Parathyroid adenoma (tissue), 2 donors: ENCODE data around the gene RTN4.
A peak's percentile ranks its signal among the peaks of the same experiment; 100 is the strongest.

ENCODE experiments used
- H2AFZ ChIP-seq: fragments of 300-600 bp; sonication (generic); one replicate; pipeline ENCODE4 v1.7.0; 2017; ENCODE audit warnings: antibody characterized with exemption, mild to moderate bottlenecking
- H3K27ac ChIP-seq: fragments of 300-600 bp; sonication (generic); one replicate; pipeline ENCODE4 v1.7.0; 2017
- H3K27me3 ChIP-seq: fragments of 300-600 bp; sonication (generic); one replicate; pipeline ENCODE4 v1.7.0; 2017; ENCODE audit warnings: low read length; ENCODE audit not compliant: control insufficient read depth, insufficient read depth
- H3K36me3 ChIP-seq: fragments of 300-600 bp; sonication (generic); one replicate; pipeline ENCODE4 v1.7.0; 2017; ENCODE audit warnings: low read length; ENCODE audit not compliant: control insufficient read depth, insufficient read depth
- H3K4me1 ChIP-seq: fragments of 300-600 bp; sonication (generic); one replicate; pipeline ENCODE4 v1.7.0; 2017; ENCODE audit warnings: control low read depth
- H3K4me2 ChIP-seq: fragments of 300-600 bp; sonication (generic); one replicate; pipeline ENCODE4 v1.7.0; 2017; ENCODE audit warnings: low read length
- H3K4me3 ChIP-seq: fragments of 300-600 bp; sonication (generic); one replicate; pipeline ENCODE4 v1.7.0; 2017; ENCODE audit warnings: low read depth, low read length
- H3K79me2 ChIP-seq: fragments of 300-600 bp; sonication (generic); one replicate; pipeline ENCODE4 v1.7.0; 2017; ENCODE audit warnings: control low read depth
- H3K9ac ChIP-seq: fragments of 300-600 bp; sonication (generic); one replicate; pipeline ENCODE4 v1.7.0; 2017; ENCODE audit warnings: mild to moderate bottlenecking
- H3K9me3 ChIP-seq: fragments of 300-600 bp; sonication (generic); one replicate; pipeline ENCODE4 v1.7.0; 2017; ENCODE audit warnings: low read length; ENCODE audit not compliant: control insufficient read depth
- CTCF ChIP-seq: fragments of 300-600 bp; sonication (generic); IDR thresholded peaks from one replicate; pipeline ENCODE4 v1.7.0; 2017; ENCODE audit warnings: antibody characterized with exemption, mild to moderate bottlenecking
- donor health status: primary hyperparathyroidism.

The RTN4 gene

GRCh38 chr2:54940723-54941122 is 109.5 kb downstream of the RTN4 start:
- no peak overlapping the region for H3K27ac ChIP-seq
- no peaks in the 10 kb centered on the region for H3K9me3 ChIP-seq
- TF ChIP-seq CTCF: no peak
- H2AFZ ChIP-seq: no peak overlapping the region
- no peak overlapping the region for H3K4me2 ChIP-seq
- no peaks in the 10 kb centered on the region for H3K36me3 ChIP-seq
- H3K4me1 ChIP-seq: no peaks in the 10 kb centered on the region
- H3K4me3 ChIP-seq: no peak overlapping the region
- H3K79me2 ChIP-seq: no peaks in the 10 kb centered on the region
- no peak overlapping the region for H3K9ac ChIP-seq
- no peaks in the 10 kb centered on the region for H3K27me3 ChIP-seq

- H3K4me1 ChIP-seq: no peaks in the 10 kb centered on the region
- H3K9me3 ChIP-seq: no peaks in the 10 kb centered on the region
- H2AFZ ChIP-seq: no peak overlapping the region
- H3K79me2 ChIP-seq: no peaks in the 10 kb centered on the region
- H3K36me3 ChIP-seq: no peaks in the 10 kb centered on the region
- no peak for TF ChIP-seq CTCF
- no peak overlapping the region for H3K27ac ChIP-seq
- no peaks in the 10 kb centered on the region for H3K27me3 ChIP-seq
- H3K4me2 ChIP-seq: no peak overlapping the region
- no peak overlapping the region for H3K9ac ChIP-seq
- no peak overlapping the region for H3K4me3 ChIP-seq
Observed at GRCh38 chr2:54939446-54940118, 110.7 kb downstream of the RTN4 start.

GRCh38 chr2:54936766-54937165 is 113.5 kb downstream of the RTN4 start:
- Histone ChIP-seq H3K4me1 (no peaks in the 10 kb centered on the region), H3K4me3 (no peak overlapping the region), H3K27ac (peak overlapping the region; percentile 18), H2AFZ (peak overlapping the region; percentile 1), H3K9me3 (no peaks in the 10 kb centered on the region), H3K4me2 (no peak overlapping the region), H3K27me3 (no peaks in the 10 kb centered on the region), H3K79me2 (no peaks in the 10 kb centered on the region), H3K36me3 (no peaks in the 10 kb centered on the region), H3K9ac (no peak overlapping the region)
- no peak for TF ChIP-seq CTCF

GRCh38 chr2:54935389-54935788 is 114.9 kb downstream of the RTN4 start:
- no peak for TF ChIP-seq CTCF
- Histone ChIP-seq H2AFZ (no peak overlapping the region), H3K27me3 (no peaks in the 10 kb centered on the region), H3K36me3 (no peaks in the 10 kb centered on the region), H3K4me1 (no peaks in the 10 kb centered on the region), H3K4me3 (no peak overlapping the region), H3K27ac (no peak overlapping the region), H3K79me2 (no peaks in the 10 kb centered on the region), H3K9me3 (no peaks in the 10 kb centered on the region), H3K4me2 (no peak overlapping the region), H3K9ac (no peak overlapping the region)

GRCh38 chr2:54931473-54931872 is 118.8 kb downstream of the RTN4 start:
- no peaks in the 10 kb centered on the region for H3K36me3 ChIP-seq
- H2AFZ ChIP-seq: no peak overlapping the region
- no peak for TF ChIP-seq CTCF
- H3K9ac ChIP-seq: no peak overlapping the region
- H3K4me2 ChIP-seq: no peak overlapping the region
- H3K9me3 ChIP-seq: no peaks in the 10 kb centered on the region
- no peaks in the 10 kb centered on the region for H3K27me3 ChIP-seq
- H3K27ac ChIP-seq: no peak overlapping the region
- H3K4me1 ChIP-seq: no peaks in the 10 kb centered on the region
- H3K4me3 ChIP-seq: no peak overlapping the region
- H3K79me2 ChIP-seq: no peaks in the 10 kb centered on the region
